CD4-positive, alpha-beta T cell treated with Interleukin-1 beta for 1 hour (primary cell): ENCODE measurements around the gene CNTLN.
"Not testable (repeated sequence)": the region's sequence is repeated elsewhere in the genome, so short reads cannot be mapped to it uniquely, and the experiment has no call there.

Source experiments
- DNase-seq, 2 donors: peaks; one replicate each; pipeline ENCODE4 v3.0.0-alpha.2; 2020 to 2022

CNTLN gene

DNA sequence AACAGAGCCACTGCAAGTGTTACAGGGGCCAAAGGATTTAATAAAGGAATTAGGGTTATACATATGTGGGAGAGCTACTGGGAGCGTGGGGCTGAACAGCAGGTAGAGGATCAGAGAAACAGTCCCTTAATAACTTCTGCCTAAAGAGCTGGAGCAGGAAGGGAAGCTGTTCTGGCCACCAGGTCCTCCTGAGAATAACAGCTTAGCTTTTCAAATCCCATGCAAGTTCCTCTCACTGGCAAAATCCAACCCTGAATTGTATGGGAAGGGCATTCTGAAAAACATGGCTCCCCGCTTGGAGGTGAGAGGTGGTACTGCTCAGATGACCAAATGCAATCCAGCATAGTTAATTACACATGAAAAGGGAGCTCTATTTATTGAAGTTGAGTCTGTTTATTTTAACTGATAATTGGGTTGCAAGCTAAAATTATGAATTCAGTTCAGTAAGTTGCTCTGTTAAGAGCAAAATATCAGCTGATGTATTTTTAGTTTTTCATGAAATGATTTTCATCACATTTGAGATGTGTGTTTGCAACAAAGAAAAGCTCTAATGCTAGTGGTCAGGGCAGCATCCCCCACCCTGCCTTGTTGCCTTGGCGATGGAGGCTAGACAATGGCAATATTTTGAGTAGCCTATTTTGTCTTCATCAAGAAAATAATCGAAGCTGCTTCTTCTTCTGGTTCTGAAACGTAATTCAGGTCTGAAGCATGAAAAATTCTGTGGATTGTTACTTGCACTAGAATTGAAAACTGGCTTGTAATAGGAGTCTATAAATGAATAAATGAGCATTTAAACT lies 385.6 kb downstream of the CNTLN start:
- no peak for DNase-seq

DNA sequence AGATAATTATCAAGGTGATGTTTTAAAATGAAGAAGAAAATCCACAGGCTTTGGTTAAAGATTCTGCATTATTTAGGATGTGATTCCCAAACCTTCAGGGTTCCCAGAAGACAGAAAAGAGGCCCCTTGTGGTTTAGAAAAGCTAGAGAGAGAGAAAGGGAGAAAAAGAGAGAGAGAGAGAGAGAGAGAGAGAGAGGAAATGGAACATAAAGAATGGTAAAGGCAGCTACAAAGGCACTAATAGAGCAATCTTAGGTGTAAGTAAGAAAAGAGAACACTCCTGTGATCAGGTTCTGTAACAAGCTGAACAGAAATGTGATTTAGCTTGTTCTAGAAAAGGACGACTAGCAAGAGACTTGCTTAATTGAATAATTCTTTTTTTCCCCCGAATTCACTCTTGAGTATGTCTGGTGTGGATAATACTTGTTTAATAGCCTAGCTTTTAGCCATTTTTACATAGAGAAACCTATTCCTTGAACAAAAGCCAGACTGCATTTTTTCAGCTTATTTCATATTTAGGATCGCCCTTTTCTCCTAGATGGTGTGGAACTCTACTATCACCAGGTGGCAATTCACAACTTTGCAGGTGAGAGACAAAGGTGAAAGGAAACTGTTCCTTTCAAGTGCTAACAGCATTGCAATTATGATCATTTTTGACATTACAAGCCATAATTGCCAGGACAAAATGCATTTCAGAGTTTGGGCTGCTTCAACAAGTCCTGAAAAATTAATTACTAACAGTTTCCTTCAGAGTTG lies 386.4 kb downstream of the CNTLN start:
- no peak for DNase-seq

DNA sequence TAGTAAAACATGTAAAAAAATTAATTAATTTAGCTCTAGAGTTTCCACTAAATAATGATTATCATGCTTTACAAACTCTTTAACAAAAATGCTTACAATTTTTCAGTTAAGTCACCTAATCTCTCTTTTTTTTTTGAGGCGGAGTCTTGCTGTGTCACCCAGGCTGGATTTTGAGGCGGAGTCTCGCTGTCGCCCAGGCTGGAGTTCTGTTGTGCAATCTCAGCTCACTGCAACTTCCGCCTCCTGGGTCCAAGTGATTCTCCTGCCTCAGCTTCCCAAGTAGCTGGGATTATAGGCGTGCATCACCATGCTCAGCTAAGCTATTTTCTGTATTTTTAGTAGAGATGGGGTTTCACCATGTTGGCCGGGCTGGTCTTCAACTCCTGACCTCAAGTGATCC lies 391.9 kb downstream of the CNTLN start:
- not testable (repeated sequence) for DNase-seq

DNA sequence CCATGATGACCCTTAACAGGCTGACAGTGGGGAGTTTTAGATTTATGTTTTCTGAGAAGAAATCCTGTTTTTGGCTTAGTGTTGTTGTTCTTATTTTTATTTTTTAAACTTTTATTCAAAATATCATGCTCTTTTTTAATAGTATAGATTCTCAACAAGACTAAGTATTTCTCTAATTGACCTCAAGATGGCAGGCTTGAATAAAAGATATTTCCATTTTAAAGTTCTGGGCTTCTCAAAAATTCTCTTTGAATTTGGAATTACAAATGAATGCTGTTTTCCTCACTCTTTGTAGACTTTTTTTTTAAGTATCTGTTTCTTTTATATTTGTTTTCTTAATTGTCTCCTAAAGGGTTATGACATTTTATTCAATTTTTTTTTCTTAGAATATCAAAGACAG lies 394.0 kb downstream of the CNTLN start:
- no peak for DNase-seq

DNA sequence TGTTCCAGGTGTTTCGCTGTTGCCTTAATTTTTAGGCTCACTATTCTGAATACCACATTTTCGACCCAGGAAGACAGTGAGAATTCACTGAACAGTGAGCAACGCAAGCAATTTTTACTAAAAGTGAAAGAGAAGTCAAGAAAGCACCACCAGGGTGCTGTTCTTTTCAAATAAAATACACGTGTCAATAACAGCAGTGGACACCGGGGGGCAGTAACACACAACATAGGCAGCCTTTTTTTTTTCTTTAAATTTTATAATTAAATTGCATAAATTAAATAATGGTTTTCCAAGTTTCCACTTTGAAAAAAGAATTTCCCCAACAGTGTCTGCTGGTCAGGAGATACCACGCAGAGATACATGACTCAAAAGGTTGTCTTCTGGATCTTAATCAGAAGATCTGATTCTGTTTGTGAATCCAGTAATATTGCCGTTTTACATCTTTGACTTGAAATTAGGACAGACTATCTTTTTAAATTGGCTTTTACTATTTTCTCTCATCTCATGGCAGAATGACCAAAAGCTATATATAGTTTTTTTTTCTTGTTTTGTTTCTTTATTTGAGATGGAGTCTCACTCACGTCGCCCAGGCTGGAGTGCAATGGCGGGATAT lies 396.9 kb downstream of the CNTLN start:
- no peak for DNase-seq

DNA sequence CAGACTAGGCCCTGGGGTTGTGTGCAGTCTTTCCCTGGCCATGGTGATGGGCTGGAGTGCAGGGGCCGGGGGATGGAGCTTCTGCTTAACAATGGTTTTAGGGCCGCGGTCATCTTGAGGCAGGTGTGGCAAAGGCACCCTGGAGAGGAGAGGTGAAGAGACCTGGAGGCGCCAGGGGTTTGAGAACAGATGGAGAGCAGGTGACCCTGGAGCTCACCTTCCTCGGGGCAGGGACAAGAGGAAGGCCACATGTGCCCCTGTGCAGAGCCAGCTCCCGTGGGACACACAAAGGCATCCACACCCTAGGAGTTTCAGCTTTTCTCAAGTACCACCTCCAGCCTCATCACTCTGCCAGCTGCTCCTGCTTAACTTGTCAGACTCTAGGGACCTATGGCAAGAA lies 397.6 kb downstream of the CNTLN start:
- no peak for DNase-seq

DNA sequence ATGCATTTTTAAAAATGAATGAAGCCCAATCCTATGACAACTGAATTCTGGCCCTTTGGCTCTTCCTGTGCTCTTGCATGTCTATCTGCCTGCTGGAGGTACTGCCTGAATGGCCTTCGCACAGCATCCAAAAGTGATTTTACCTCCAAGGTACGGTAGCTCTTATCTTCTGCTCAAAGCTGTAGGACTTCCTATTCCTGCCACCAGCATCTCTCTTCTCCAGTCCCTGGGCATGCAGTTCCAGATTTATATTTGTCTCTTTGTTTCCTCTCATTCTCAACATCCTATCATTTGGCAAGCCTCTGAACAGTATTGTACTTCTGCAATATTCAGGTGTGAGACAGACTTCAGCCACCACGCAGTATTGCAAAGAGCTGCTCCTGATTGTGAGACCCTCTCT lies 400.3 kb downstream of the CNTLN start:
- DNase-seq: no peak

DNA sequence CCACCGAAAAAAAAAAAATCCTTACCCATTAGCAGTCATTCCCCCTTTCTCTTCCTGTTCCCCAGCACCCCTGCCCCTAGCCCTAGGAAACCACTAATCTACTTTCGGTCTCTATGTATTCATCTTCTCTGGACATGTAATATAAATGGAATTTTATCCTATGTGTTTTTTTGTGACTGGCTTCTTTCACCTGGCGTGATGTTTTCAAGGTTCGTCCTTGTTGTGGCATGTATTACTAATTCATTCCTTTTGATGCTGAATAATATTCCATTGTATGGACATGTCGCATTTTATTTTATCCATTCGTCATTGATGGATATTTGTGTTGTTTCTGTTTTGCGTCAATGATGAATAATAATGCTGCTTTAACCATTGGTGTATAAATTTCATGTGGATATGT lies 401.2 kb downstream of the CNTLN start:
- DNase-seq: no peak

DNA sequence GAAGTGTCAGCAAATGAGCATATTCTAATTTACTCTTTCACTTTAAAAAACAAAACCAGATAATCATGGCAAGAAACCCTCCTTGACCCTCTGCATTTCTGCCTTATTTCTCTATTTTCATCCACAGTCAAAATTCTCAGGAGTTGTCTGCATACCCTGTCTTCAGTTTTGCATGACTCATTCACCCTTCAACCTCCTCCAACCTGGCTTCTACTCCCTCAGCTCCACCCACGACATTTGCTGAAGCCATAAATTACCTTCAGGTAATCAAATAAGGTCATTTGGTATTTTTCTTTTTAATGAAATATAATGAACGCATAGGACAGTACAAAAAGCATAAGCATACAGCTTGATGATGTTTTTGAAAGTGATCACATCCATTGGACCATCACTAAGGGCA lies 416.2 kb downstream of the CNTLN start:
- DNase-seq: no peak
